Measurements from ENCODE around the gene RHOBTB1.
"Not testable (repeated sequence)": the region's sequence is repeated elsewhere in the genome, so short reads cannot be mapped to it uniquely, and the experiment has no call there.

RHOBTB1 gene

GRCh38 chr10:60835049-60835448 is 108.9 kb downstream of the RHOBTB1 start:
- no peak overlapping the region for H3K27ac ChIP-seq
- TF ChIP-seq ZFX (IDR thresholded peaks at IDR 0.05) = no peak
- no peak for TF ChIP-seq CTCF (conservative IDR thresholded peaks at IDR 0.05)

GRCh38 chr10:60834401-60834800 is 109.6 kb downstream of the RHOBTB1 start:
- no peak overlapping the region for H3K27ac ChIP-seq
- no peak for TF ChIP-seq CTCF (conservative IDR thresholded peaks at IDR 0.05)
- TF ChIP-seq ZFX (IDR thresholded peaks at IDR 0.05) = no peak

GRCh38 chr10:60832136-60832535 is 111.8 kb downstream of the RHOBTB1 start:
- not testable (repeated sequence) for H3K27ac ChIP-seq

- no peak overlapping the region for H3K27ac ChIP-seq
- TF ChIP-seq ZFX (IDR thresholded peaks at IDR 0.05) (no peak), CTCF (conservative IDR thresholded peaks at IDR 0.05) (no peak)
Observed at GRCh38 chr10:60828489-60828852, 115.5 kb downstream of the RHOBTB1 start.

- no peak overlapping the region for H3K27ac ChIP-seq
- no peak for TF ChIP-seq ZFX (IDR thresholded peaks at IDR 0.05)
- no peak for TF ChIP-seq CTCF (conservative IDR thresholded peaks at IDR 0.05)
Observed at GRCh38 chr10:60827791-60828488, 116.0 kb downstream of the RHOBTB1 start.

- TF ChIP-seq CTCF (conservative IDR thresholded peaks at IDR 0.05) = no peak
- no peak for TF ChIP-seq ZFX (IDR thresholded peaks at IDR 0.05)
- no peak overlapping the region for H3K27ac ChIP-seq
Observed at GRCh38 chr10:60825520-60825919, 118.5 kb downstream of the RHOBTB1 start.

GRCh38 chr10:60823324-60823723 is 120.7 kb downstream of the RHOBTB1 start:
- H3K27ac ChIP-seq = no peak overlapping the region
- TF ChIP-seq ZFX (IDR thresholded peaks at IDR 0.05) (no peak), CTCF (conservative IDR thresholded peaks at IDR 0.05) (no peak)

GRCh38 chr10:60822809-60823208 is 121.2 kb downstream of the RHOBTB1 start:
- H3K27ac ChIP-seq = no peak overlapping the region
- TF ChIP-seq ZFX (IDR thresholded peaks at IDR 0.05) (no peak), CTCF (conservative IDR thresholded peaks at IDR 0.05) (no peak)
